ENCODE measurements around the gene EMC6.

DNA sequence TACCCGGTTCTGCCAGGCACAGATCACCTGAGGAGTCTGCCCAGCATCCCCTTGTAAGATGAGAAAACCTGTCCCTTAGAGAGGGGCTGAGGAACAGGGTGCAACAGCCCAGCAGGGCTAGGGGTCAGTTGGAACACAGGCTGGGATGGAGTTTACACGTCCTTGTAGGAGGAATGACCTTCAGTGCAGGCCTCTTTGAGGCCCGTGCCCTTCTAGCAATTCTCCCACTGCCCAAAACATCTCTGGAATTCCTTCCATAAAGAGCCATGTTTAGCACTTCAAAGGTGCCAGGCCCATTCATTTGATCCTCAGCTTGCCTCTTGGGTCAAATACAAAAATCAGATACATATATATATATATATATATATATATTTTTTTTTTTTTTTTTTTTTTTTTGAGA is 27.6 kb upstream of the EMC6 start:
- TF ChIP-seq L3MBTL2 (conservative IDR thresholded peaks at IDR 0.05) (no peak), SUZ12 (IDR thresholded peaks at IDR 0.05) (no peak), ARNT (IDR thresholded peaks at IDR 0.05) (no peak), ELF4 (IDR thresholded peaks at IDR 0.05) (no peak), FOXM1 (IDR thresholded peaks at IDR 0.05; ENCODE audit: borderline replicate concordance) (no peak), FOXK2 (IDR thresholded peaks at IDR 0.05) (no peak), FOXA1 (IDR thresholded peaks at IDR 0.05) (no peak), LEF1 (IDR thresholded peaks at IDR 0.05; ENCODE audit: borderline replicate concordance) (no peak), BHLHE40 (IDR thresholded peaks at IDR 0.05; ENCODE audit: borderline replicate concordance) (no peak), SP1 (IDR thresholded peaks at IDR 0.05) (no peak), NFRKB (IDR thresholded peaks at IDR 0.05) (no peak), TARDBP (IDR thresholded peaks at IDR 0.05) (no peak)
- TF ChIP-seq, protein P1, sequence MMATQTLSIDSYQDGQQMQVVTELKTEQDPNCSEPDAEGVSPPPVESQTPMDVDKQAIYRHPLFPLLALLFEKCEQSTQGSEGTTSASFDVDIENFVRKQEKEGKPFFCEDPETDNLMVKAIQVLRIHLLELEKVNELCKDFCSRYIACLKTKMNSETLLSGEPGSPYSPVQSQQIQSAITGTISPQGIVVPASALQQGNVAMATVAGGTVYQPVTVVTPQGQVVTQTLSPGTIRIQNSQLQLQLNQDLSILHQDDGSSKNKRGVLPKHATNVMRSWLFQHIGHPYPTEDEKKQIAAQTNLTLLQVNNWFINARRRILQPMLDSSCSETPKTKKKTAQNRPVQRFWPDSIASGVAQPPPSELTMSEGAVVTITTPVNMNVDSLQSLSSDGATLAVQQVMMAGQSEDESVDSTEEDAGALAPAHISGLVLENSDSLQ (IDR thresholded peaks at IDR 0.05): no peak
